ENCODE results near the gene MOBP. TPM values are rescaled to one million over a fixed set of nuclear protein-coding genes. Genes with fewer than 3 reads are reported as not detected.

MOBP gene
- total and polyA plus RNA-seq, 2 donors from 2014 or later: 0.16 TPM; not detected in 1

DNA sequence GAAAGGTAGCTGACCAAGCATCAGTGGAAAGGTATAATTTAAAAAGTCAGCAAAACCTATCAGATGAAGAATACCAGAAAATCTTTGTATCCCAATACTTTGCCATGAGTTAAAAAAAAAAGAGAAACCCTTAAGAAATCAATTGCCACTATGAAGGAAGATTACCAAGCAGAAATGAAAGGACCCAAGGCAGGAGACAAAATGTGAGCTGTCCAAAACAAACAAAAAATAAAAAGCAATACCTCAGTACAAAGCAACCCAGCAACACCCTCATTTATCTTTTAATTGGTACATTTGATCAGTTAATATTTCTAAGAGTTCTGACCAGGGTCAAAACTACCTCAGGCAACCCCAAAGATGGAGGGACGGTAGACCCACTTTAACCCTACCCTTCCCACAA lies 65.3 kb downstream of the MOBP start:
- TF ChIP-seq, protein P1, sequence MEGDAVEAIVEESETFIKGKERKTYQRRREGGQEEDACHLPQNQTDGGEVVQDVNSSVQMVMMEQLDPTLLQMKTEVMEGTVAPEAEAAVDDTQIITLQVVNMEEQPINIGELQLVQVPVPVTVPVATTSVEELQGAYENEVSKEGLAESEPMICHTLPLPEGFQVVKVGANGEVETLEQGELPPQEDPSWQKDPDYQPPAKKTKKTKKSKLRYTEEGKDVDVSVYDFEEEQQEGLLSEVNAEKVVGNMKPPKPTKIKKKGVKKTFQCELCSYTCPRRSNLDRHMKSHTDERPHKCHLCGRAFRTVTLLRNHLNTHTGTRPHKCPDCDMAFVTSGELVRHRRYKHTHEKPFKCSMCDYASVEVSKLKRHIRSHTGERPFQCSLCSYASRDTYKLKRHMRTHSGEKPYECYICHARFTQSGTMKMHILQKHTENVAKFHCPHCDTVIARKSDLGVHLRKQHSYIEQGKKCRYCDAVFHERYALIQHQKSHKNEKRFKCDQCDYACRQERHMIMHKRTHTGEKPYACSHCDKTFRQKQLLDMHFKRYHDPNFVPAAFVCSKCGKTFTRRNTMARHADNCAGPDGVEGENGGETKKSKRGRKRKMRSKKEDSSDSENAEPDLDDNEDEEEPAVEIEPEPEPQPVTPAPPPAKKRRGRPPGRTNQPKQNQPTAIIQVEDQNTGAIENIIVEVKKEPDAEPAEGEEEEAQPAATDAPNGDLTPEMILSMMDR (IDR thresholded peaks at IDR 0.05; ENCODE audit: borderline replicate concordance, extremely low read depth, insufficient read depth): no peak
- DNase-seq: no peak
- intact Hi-C loops (cut with DNase I): no loop called here

DNA sequence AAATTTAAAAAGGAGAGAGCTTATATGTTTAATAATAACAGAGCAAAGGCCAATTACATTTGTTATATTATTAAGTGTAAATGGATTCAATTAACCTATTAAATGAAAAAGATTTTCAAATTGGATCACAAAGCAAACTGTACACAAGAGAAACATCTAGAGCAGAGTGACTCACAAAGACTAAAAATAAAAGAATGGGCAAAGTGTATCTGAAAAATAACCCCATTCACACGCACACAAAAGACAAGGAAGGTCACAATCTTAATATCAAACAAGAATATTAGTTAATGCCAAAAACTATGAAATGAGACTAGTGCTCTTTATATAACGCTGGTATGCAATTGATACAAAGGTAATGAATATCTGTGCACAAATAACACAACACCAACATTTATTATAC lies 65.7 kb downstream of the MOBP start:
- Histone ChIP-seq H3K27me3 (ENCODE audit: control insufficient read depth, insufficient read depth, low read length) (no peaks in the 10 kb centered on the region), H3K4me3 (ENCODE audit: low read length in 3 of 3) (no peak overlapping the region), H3K4me1 (ENCODE audit: control insufficient read depth in 2 of 3, insufficient read depth in 2 of 3, low read depth in 1 of 3, low read length in 3 of 3) (no peaks in the 10 kb centered on the region), H3K9ac (ENCODE audit: low read length in 3 of 3) (no peak overlapping the region), H3K9me3 (ENCODE audit: control insufficient read depth in 2 of 3, insufficient read depth in 1 of 3, low read length in 3 of 3) (no peaks in the 10 kb centered on the region), H3K36me3 (ENCODE audit: control insufficient read depth in 2 of 3, insufficient read depth in 3 of 3, low read length in 3 of 3) (no peaks in the 10 kb centered on the region), H3K27ac (ENCODE audit: low read depth in 2 of 2, low read length in 2 of 2) (no peak overlapping the region)
- TF ChIP-seq, protein P1 (IDR thresholded peaks at IDR 0.05; ENCODE audit: borderline replicate concordance, extremely low read depth, insufficient read depth): no peak
- no peak for DNase-seq
- FAIRE-seq: no peak
- intact Hi-C loops (cut with DNase I): no loop called here

More for the DNA sequence above, 65.3 kb downstream of the MOBP start:
- H3K4me3 ChIP-seq (ENCODE audit: low read length in 3 of 3): no peak overlapping the region
- H3K9ac ChIP-seq (ENCODE audit: low read length in 3 of 3): no peak overlapping the region
- no peaks in the 10 kb centered on the region for H3K27me3 ChIP-seq (ENCODE audit: control insufficient read depth, insufficient read depth, low read length)
- no peak for FAIRE-seq
- no peaks in the 10 kb centered on the region for H3K4me1 ChIP-seq (ENCODE audit: control insufficient read depth in 2 of 3, insufficient read depth in 2 of 3, low read depth in 1 of 3, low read length in 3 of 3)
- no peak overlapping the region for H3K27ac ChIP-seq (ENCODE audit: low read depth in 2 of 2, low read length in 2 of 2)
- no peaks in the 10 kb centered on the region for H3K9me3 ChIP-seq (ENCODE audit: control insufficient read depth in 2 of 3, insufficient read depth in 1 of 3, low read length in 3 of 3)
- no peaks in the 10 kb centered on the region for H3K36me3 ChIP-seq (ENCODE audit: control insufficient read depth in 2 of 3, insufficient read depth in 3 of 3, low read length in 3 of 3)

GRCh38 chr3:39540162-39540921 lies 72.9 kb downstream of the MOBP start:
- TF ChIP-seq, protein P1 (IDR thresholded peaks at IDR 0.05; ENCODE audit: borderline replicate concordance, extremely low read depth, insufficient read depth): no peak
- DNase-seq (no peak), FAIRE-seq (no peak)
- H3K9ac ChIP-seq (ENCODE audit: low read length in 3 of 3): no peak overlapping the region
- no peak overlapping the region for H3K27ac ChIP-seq (ENCODE audit: low read depth in 2 of 2, low read length in 2 of 2)
- H3K36me3 ChIP-seq (ENCODE audit: control insufficient read depth in 2 of 3, insufficient read depth in 3 of 3, low read length in 3 of 3): no peaks in the 10 kb centered on the region
- H3K27me3 ChIP-seq (ENCODE audit: control insufficient read depth, insufficient read depth, low read length): no peaks in the 10 kb centered on the region
- no peaks in the 10 kb centered on the region for H3K9me3 ChIP-seq (ENCODE audit: control insufficient read depth in 2 of 3, insufficient read depth in 1 of 3, low read length in 3 of 3)
- no peaks in the 10 kb centered on the region for H3K4me1 ChIP-seq (ENCODE audit: control insufficient read depth in 2 of 3, insufficient read depth in 2 of 3, low read depth in 1 of 3, low read length in 3 of 3)
- H3K4me3 ChIP-seq (ENCODE audit: low read length in 3 of 3): no peak overlapping the region
- intact Hi-C loops (cut with DNase I): no loop called here
